HepG2 (cell line): ENCODE results near the gene SRSF3. TPM values are rescaled to one million over a fixed set of nuclear protein-coding genes. Genes with fewer than 3 reads are reported as not detected.

Experiments
- HIVEP1 ChIP-seq: sonication (generic); formaldehyde crosslinking; IDR thresholded peaks from 2 replicates; pipeline ENCODE4 v1.4.0; 2020; ENCODE audit warnings: mild to moderate bottlenecking, missing genetic modification reagents
- HNRNPLL ChIP-seq: fragments of 200-400 bp; formaldehyde crosslinking; IDR thresholded peaks from 2 replicates; pipeline ENCODE4 v1.6.1; 2017; ENCODE audit warnings: mild to moderate bottlenecking, low read depth, low read length; ENCODE audit not compliant: poor library complexity, severe bottlenecking
- KLF9 ChIP-seq: IDR thresholded peaks from 2 replicates; pipeline ENCODE4 v1.6.1; 2016; ENCODE audit warnings: low read depth
- MED8 ChIP-seq: sonication (generic); formaldehyde crosslinking; IDR thresholded peaks from 2 replicates; pipeline ENCODE4 v1.8.1; 2023; ENCODE audit warnings: mild to moderate bottlenecking, missing genetic modification reagents; ENCODE audit not compliant: insufficient replicate concordance
- PRPF4 ChIP-seq: fragments of 200-400 bp; formaldehyde crosslinking; IDR thresholded peaks from 2 replicates; pipeline ENCODE4 v1.6.1; 2016; ENCODE audit warnings: low read length, low read depth; ENCODE audit not compliant: poor library complexity, severe bottlenecking
- RELA ChIP-seq: sonication (generic); formaldehyde crosslinking; IDR thresholded peaks from 2 replicates; pipeline ENCODE4 v1.4.0; 2020; ENCODE audit warnings: missing genetic modification reagents
- RFX1 ChIP-seq: fragments of 450-650 bp; IDR thresholded peaks from 2 replicates; pipeline ENCODE4 v1.6.1; 2017
- SAFB2 ChIP-seq: sonication (generic); formaldehyde crosslinking; IDR thresholded peaks from 2 replicates; pipeline ENCODE4 v1.5.1; 2020; ENCODE audit warnings: missing genetic modification reagents, low read depth, mild to moderate bottlenecking, borderline replicate concordance
- TP53 ChIP-seq: sonication (generic); formaldehyde crosslinking; conservative IDR thresholded peaks from 2 replicates; pipeline ENCODE4 v1.4.0; 2020; ENCODE audit warnings: missing genetic modification reagents
- ZNF10 ChIP-seq: sonication (generic); formaldehyde crosslinking; IDR thresholded peaks from 2 replicates; pipeline ENCODE4 v1.4.0; 2020; ENCODE audit warnings: mild to moderate bottlenecking, low read depth, missing genetic modification reagents, borderline replicate concordance
- ZNF12 ChIP-seq: sonication (generic); formaldehyde crosslinking; IDR thresholded peaks from 2 replicates; pipeline ENCODE4 v1.5.0; 2020; ENCODE audit warnings: missing genetic modification reagents
- ZNF207 ChIP-seq: fragments of 450-650 bp; IDR thresholded peaks from 2 replicates; pipeline ENCODE4 v1.6.1; 2016; ENCODE audit warnings: antibody characterized with exemption, borderline replicate concordance
- ZNF225 ChIP-seq: sonication (generic); formaldehyde crosslinking; IDR thresholded peaks from 2 replicates; pipeline ENCODE4 v1.4.0; 2020; ENCODE audit warnings: mild to moderate bottlenecking, missing genetic modification reagents
- ZNF317 ChIP-seq: sonication (generic); formaldehyde crosslinking; IDR thresholded peaks from 2 replicates; pipeline ENCODE4 v1.5.0; 2020; ENCODE audit warnings: mild to moderate bottlenecking, missing genetic modification reagents
- ZNF354B ChIP-seq: sonication (generic); formaldehyde crosslinking; IDR thresholded peaks from 2 replicates; pipeline ENCODE4 v1.8.0; 2022; ENCODE audit warnings: mild to moderate bottlenecking, missing genetic modification reagents
- ZNF549 ChIP-seq: sonication (generic); formaldehyde crosslinking; IDR thresholded peaks from 2 replicates; pipeline ENCODE4 v1.5.0; 2020; ENCODE audit warnings: missing genetic modification reagents
- ZNF703 ChIP-seq: sonication (generic); formaldehyde crosslinking; IDR thresholded peaks from 2 replicates; pipeline ENCODE4 v1.5.1; 2020; ENCODE audit warnings: missing genetic modification reagents, mild to moderate bottlenecking, moderate library complexity, borderline replicate concordance
- polyA plus RNA-seq, 8 experiments: library from polyadenylated mRNA; depleted of rRNA in 3 of 8; stranded (reverse) in 7 of 8; unstranded in 1 of 8; fragments of >200 nt; fragmentation: Illumina TruSeq in 4 of 8; extraction: Trizol in 4 of 8; gene quantifications; 2 replicates each; pipeline versions ENCODE4 v1.2.1 to v1.2.3, GENCODE V29; 2011 to 2016; ENCODE audit warnings: low read depth in 4 of 8, missing spikeins in 1 of 8, mixed read lengths in 1 of 8; ENCODE audit not compliant: insufficient read depth in 1 of 8
- total RNA-seq, 5 experiments: library from RNA; depleted of rRNA; stranded (reverse); fragments of >200 nt; fragmentation: Illumina TruSeq; extraction: Trizol; gene quantifications; 2 replicates each; pipeline ENCODE4 v1.2.3, GENCODE V29; 2016; ENCODE audit warnings: low read depth in 1 of 5
- TF ChIP-seq, protein P1 (sequence below): sonication (generic); formaldehyde crosslinking; IDR thresholded peaks from 2 replicates; pipeline ENCODE4 v1.9.0; 2022; ENCODE audit warnings: low read depth, missing genetic modification reagents
- TF ChIP-seq, protein P2 (sequence below): sonication (generic); formaldehyde crosslinking; IDR thresholded peaks from 2 replicates; pipeline ENCODE4 v1.5.1; 2020; ENCODE audit warnings: mild to moderate bottlenecking, missing genetic modification reagents, borderline replicate concordance

Gene SRSF3
- total and polyA plus RNA-seq, 2 of the 13 experiments (the other 11 are each of a cell fraction or from before 2014, with no cell fraction given): 206 to 684 TPM

DNA sequence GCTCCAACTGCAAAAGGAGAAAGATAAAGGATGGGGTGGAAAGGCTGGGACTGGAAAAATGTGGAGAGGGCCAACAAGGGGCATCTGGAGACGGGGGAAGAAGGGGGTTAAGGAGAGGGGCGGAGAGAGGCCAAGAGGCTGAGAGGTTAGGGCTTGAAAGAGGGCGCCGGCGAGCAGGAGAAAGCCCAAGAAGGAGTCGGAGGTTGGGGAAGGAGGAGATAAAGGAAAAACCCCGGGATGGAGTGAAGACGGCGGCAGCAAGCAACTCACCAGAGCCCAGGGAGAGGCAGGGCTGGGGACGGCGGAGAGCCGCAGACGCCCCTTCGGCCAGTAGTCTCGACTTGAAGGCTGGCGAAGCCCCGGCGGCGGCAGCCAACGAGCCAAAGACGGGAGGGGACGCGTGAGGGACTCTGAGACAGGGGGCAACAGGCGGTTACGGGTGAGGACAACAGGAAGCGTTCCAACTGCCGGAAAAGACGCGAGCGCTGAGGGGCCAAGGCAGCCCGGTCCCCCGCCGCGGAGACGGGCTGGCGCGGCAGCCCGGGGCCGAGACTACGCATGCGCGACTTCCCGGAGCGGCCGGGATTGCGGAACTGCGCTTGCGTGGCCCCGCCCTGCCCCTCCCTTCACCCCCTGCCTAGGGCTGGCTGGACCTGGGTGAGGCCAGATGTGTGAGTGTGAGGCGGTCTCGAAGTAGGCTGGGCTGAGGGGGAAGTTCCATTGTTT lies 47.1 kb upstream of the SRSF3 start, which contains the start of gene STK38 (continued):
- peak; percentile 73; the same call in 1 of the 2 replicates for TF ChIP-seq ZNF317
- TF ChIP-seq, protein P1, sequence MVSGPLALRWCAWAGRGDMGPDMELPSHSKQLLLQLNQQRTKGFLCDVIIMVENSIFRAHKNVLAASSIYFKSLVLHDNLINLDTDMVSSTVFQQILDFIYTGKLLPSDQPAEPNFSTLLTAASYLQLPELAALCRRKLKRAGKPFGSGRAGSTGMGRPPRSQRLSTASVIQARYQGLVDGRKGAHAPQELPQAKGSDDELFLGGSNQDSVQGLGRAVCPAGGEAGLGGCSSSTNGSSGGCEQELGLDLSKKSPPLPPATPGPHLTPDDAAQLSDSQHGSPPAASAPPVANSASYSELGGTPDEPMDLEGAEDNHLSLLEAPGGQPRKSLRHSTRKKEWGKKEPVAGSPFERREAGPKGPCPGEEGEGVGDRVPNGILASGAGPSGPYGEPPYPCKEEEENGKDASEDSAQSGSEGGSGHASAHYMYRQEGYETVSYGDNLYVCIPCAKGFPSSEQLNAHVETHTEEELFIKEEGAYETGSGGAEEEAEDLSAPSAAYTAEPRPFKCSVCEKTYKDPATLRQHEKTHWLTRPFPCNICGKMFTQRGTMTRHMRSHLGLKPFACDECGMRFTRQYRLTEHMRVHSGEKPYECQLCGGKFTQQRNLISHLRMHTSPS (CRISPR knock-in tag): no peak
- TF ChIP-seq RFX1: no peak
- peak; percentile 68 for TF ChIP-seq HNRNPLL
- TF ChIP-seq, protein P2, sequence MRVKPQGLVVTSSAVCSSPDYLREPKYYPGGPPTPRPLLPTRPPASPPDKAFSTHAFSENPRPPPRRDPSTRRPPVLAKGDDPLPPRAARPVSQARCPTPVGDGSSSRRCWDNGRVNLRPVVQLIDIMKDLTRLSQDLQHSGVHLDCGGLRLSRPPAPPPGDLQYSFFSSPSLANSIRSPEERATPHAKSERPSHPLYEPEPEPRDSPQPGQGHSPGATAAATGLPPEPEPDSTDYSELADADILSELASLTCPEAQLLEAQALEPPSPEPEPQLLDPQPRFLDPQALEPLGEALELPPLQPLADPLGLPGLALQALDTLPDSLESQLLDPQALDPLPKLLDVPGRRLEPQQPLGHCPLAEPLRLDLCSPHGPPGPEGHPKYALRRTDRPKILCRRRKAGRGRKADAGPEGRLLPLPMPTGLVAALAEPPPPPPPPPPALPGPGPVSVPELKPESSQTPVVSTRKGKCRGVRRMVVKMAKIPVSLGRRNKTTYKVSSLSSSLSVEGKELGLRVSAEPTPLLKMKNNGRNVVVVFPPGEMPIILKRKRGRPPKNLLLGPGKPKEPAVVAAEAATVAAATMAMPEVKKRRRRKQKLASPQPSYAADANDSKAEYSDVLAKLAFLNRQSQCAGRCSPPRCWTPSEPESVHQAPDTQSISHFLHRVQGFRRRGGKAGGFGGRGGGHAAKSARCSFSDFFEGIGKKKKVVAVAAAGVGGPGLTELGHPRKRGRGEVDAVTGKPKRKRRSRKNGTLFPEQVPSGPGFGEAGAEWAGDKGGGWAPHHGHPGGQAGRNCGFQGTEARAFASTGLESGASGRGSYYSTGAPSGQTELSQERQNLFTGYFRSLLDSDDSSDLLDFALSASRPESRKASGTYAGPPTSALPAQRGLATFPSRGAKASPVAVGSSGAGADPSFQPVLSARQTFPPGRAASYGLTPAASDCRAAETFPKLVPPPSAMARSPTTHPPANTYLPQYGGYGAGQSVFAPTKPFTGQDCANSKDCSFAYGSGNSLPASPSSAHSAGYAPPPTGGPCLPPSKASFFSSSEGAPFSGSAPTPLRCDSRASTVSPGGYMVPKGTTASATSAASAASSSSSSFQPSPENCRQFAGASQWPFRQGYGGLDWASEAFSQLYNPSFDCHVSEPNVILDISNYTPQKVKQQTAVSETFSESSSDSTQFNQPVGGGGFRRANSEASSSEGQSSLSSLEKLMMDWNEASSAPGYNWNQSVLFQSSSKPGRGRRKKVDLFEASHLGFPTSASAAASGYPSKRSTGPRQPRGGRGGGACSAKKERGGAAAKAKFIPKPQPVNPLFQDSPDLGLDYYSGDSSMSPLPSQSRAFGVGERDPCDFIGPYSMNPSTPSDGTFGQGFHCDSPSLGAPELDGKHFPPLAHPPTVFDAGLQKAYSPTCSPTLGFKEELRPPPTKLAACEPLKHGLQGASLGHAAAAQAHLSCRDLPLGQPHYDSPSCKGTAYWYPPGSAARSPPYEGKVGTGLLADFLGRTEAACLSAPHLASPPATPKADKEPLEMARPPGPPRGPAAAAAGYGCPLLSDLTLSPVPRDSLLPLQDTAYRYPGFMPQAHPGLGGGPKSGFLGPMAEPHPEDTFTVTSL (CRISPR knock-in tag): peak; percentile 39; the same call in 1 of the 2 replicates
- peak; percentile 65; the same call in 1 of the 2 replicates for TF ChIP-seq KLF9 (CRISPR knock-in tag)
- no peak for TF ChIP-seq ZNF549 (CRISPR knock-in tag)
- no peak for TF ChIP-seq PRPF4
- peak; percentile 65; the same call in 1 of the 2 replicates for TF ChIP-seq HIVEP1
- peak; percentile 67; the same call in 1 of the 2 replicates for TF ChIP-seq TP53
- TF ChIP-seq ZNF354B (CRISPR knock-in tag): no peak
- TF ChIP-seq ZNF10: no peak
- TF ChIP-seq MED8 (CRISPR knock-in tag): no peak
- TF ChIP-seq ZNF207: no peak
- peak; percentile 74; the same call in 1 of the 2 replicates for TF ChIP-seq SAFB2 (CRISPR knock-in tag)
- TF ChIP-seq ZNF225: peak; percentile 96
- TF ChIP-seq ZNF703 (CRISPR knock-in tag): no peak
- TF ChIP-seq ZNF12: 0 out of 2 replicates have a peak, but pooled peaks have one; percentile 47
- peak; percentile 63; the same call in 1 of the 2 replicates for TF ChIP-seq RELA
